Heart right ventricle (tissue), 16 donors: ENCODE data around the gene PNMA8C. TPM values are rescaled to one million over a fixed set of nuclear protein-coding genes. Genes with fewer than 3 reads are reported as not detected.
"Not testable (repeated sequence)": the region's sequence is repeated elsewhere in the genome, so short reads cannot be mapped to it uniquely, and the experiment has no call there.

Experiments used
- ATAC-seq, 8 donors: fragments of 200-7000 bp; cut with Tn5 transposase; one replicate each; pipeline ENCODE4 v1.9.1; 2020; ENCODE audit warnings: mild to moderate bottlenecking in 8 of 8, moderate library complexity in 8 of 8, moderate number of reproducible peaks in 1 of 8
- DNase-seq, 2 donors: peaks; one replicate each; pipeline ENCODE4 v3.0.0-alpha.2; 2020
- H3K27ac ChIP-seq, 10 donors: fragments of 200-600 bp; sonication (generic) in 2 of 10; one replicate each; pipeline versions ENCODE4 v1.5.0 to v1.8.0; 2020 to 2022; ENCODE audit warnings: mild to moderate bottlenecking in 3 of 10
- H3K27me3 ChIP-seq, 7 donors: fragments of 200-600 bp; one replicate each; pipeline ENCODE4 v1.8.0; 2021 to 2022; ENCODE audit warnings: mild to moderate bottlenecking in 2 of 7
- H3K36me3 ChIP-seq, 9 donors: fragments of 200-600 bp; sonication (generic) in 1 of 9; one replicate each; pipeline versions ENCODE4 v1.5.0 to v1.8.0; 2020 to 2022; ENCODE audit warnings: mild to moderate bottlenecking in 2 of 9
- H3K4me1 ChIP-seq, 9 donors: fragments of 200-600 bp; sonication (generic) in 1 of 9; one replicate each; pipeline versions ENCODE4 v1.5.0 to v1.8.0; 2020 to 2022; ENCODE audit warnings: mild to moderate bottlenecking in 4 of 9
- H3K4me3 ChIP-seq, 10 donors: fragments of 200-600 bp; sonication (generic) in 2 of 10; one replicate each; pipeline versions ENCODE4 v1.5.0 to v1.8.0; 2020 to 2022; ENCODE audit warnings: mild to moderate bottlenecking in 7 of 10, moderate library complexity in 2 of 10
- H3K9me3 ChIP-seq, 11 donors: fragments of 200-600 bp in 10 of 11; sonication (generic) in 2 of 11; one replicate each; pipeline versions ENCODE4 v1.5.0 to v1.8.0; 2013 to 2022; ENCODE audit warnings: mild to moderate bottlenecking in 2 of 11, control low read depth in 1 of 11, moderate library complexity in 1 of 11
- CTCF ChIP-seq, 9 donors: fragments of 200-600 bp; sonication (generic) in 2 of 9; IDR thresholded peaks; one replicate each; pipeline versions ENCODE4 v1.5.0 to v1.8.0; 2021 to 2022; ENCODE audit warnings: antibody characterized with exemption in 9 of 9, mild to moderate bottlenecking in 5 of 9, moderate library complexity in 1 of 9
- WGBS, 2 donors: extraction: QIAGEN DNeasy Blood & Tissue Kit; methylation state at CpG; one replicate each; pipeline ENCODE4 v1.1.7; 2013; ENCODE audit warnings: inconsistent platforms in 1 of 2; 5-methylcytosine and 5-hydroxymethylcytosine counted together
- intact Hi-C, 10 donors: fragments of 100-400 bp; cut with DNase I; formaldehyde crosslinking; loops; one replicate each; pipeline versions ENCODE4 v1.11.1 to v1.14.2; 2022
- polyA plus RNA-seq, 2 donors: library from polyadenylated mRNA; stranded (reverse); fragments of 200-250 nt; gene quantifications; one replicate each; pipeline ENCODE4 v1.2.3, GENCODE V29; 2013
- total RNA-seq, 10 donors: library from RNA; stranded (reverse); fragmentation: NEBNext Ultra II Directional in 3 of 10; extraction: Animal tissue kit (Norgen Biotek cat#: 25700) in 3 of 10; gene quantifications; one replicate each; pipeline versions ENCODE4 v1.2.1 to v1.2.4, GENCODE V29; 2021 to 2023
- donor health status: Arrhythmogenic right ventricular cardiomyopathy.
- donor health status: ischemic (EF 13 %, LVEDD 7.1; RV severe dilation, severe dysfunction).
- donor health status: healthy with polysubstance abuse.
- donor health status: DM: no; HTN: yes; CAD: no.
- donor health status: DM: no; HTN: no; CAD: no.
- donor health status: ischemic (EF 25% LVEDD 6.9; RV normal size, moderate dysfunction).
- donor health status: ischemic (EF 25% LVEDD 5.7; RV mildly dilated, moderate dysfunction).
- donor health status: healthy.
- donor health status: DM: yes; HTN: yes; CAD: no.
- donor health status: Ischemic cardiomyopathy.
- donor health status: ischemic (EF 35%, LVEDD 5.7; RV mildly dilated, moderate dysfunction).
- donor health status: nonischemic (EF 11% LVEDD 7.7; RV severe dilation, severe dysfunction).
- donor health status: DM: yes; HTN: yes; CAD: no.
- donor health status: PGD.
- donor health status: ischemic (EF 29% LVEDD 5.4; RV normal size, mild dysfunction).
- donor health status: nonischemic (EF 23%, LVEDD 6.1; RV moderate dilation, normal function).

Gene PNMA8C
- total and polyA plus RNA-seq, 12 donors = 0.01 to 0.13 (median 0.07) TPM; not detected in 5

GRCh38 chr19:46442808-46443450, 14.2 kb upstream of the PNMA8C start:
- Histone ChIP-seq H3K4me1 (peaks cover 0 to 21% (median 8%) of the 10 kb centered on the region in 9 donors), H3K9me3 (no peaks in the 10 kb centered on the region), H3K27me3 (no peaks in the 10 kb centered on the region), H3K36me3 (no peaks in the 10 kb centered on the region), H3K4me3 (no peak overlapping the region), H3K27ac (peak overlapping the region in 1 of 10 donors; percentile 6)
- ATAC-seq (peak in 2 of 8 donors; percentile 39 to 44), DNase-seq (peak in 1 of 2 donors; percentile 15)
- intact Hi-C loops = no loop called here
- WGBS, 2 donors = 50 to 54% methylated on average over 8 of the region's 8 CpGs
- TF ChIP-seq CTCF (IDR thresholded peaks at IDR 0.05) = no peak

GRCh38 chr19:46441866-46442265, 13.1 kb upstream of the PNMA8C start:
- no peaks in the 10 kb centered on the region for H3K27me3 ChIP-seq
- H3K4me3 ChIP-seq = no peak overlapping the region
- peaks cover 0 to 14% (median 8%) of the 10 kb centered on the region in 9 donors for H3K4me1 ChIP-seq
- DNase-seq = no peak
- no peak for ATAC-seq
- no peaks in the 10 kb centered on the region for H3K36me3 ChIP-seq
- WGBS, 2 donors = 46 to 69% methylated on average over 1 of the region's 1 CpG
- no peaks in the 10 kb centered on the region for H3K9me3 ChIP-seq
- TF ChIP-seq CTCF (IDR thresholded peaks at IDR 0.05) = no peak
- H3K27ac ChIP-seq = peak overlapping the region in 2 of 10 donors; percentile 16 to 31
- intact Hi-C loops = no loop called here

- H3K4me1 ChIP-seq, H3K27ac ChIP-seq, H3K36me3 ChIP-seq, DNase-seq, H3K4me3 ChIP-seq, intact Hi-C loops, ATAC-seq, H3K9me3 ChIP-seq: not testable (repeated sequence)
- H3K27me3 ChIP-seq = peaks cover 0 to 27% (median 14%) of the 10 kb centered on the region in 7 donors
- 97% methylated on average over 4 of the region's 4 CpGs for WGBS, 2 donors
These were observed 7.0 kb upstream of the PNMA8C start for GRCh38 chr19:46435689-46436088.

GRCh38 chr19:46435009-46435408, 6.3 kb upstream of the PNMA8C start:
- WGBS, 2 donors = 58 to 59% methylated on average over 6 of the region's 6 CpGs
- no peak for TF ChIP-seq CTCF (IDR thresholded peaks at IDR 0.05)
- intact Hi-C loops = no loop called here
- ATAC-seq (no peak), DNase-seq (no peak)
- H3K4me1 ChIP-seq = no peaks in the 10 kb centered on the region
- H3K27ac ChIP-seq = no peak overlapping the region
- H3K9me3 ChIP-seq = no peaks in the 10 kb centered on the region
- H3K27me3 ChIP-seq = peaks cover 0 to 27% (median 16%) of the 10 kb centered on the region in 7 donors
- no peaks in the 10 kb centered on the region for H3K36me3 ChIP-seq
- H3K4me3 ChIP-seq = no peak overlapping the region

GRCh38 chr19:46433470-46433869, 4.7 kb upstream of the PNMA8C start:
- H3K9me3 ChIP-seq, H3K27ac ChIP-seq, DNase-seq, intact Hi-C loops, H3K4me3 ChIP-seq, H3K4me1 ChIP-seq, H3K36me3 ChIP-seq, ATAC-seq: not testable (repeated sequence)
- H3K27me3 ChIP-seq = peaks cover 0 to 38% (median 17%) of the 10 kb centered on the region in 7 donors
- 74 to 76% methylated on average over 7 of the region's 7 CpGs for WGBS, 2 donors
